Calu3 (cell line): ENCODE results near the gene VWA7. TPM values are rescaled to one million over a fixed set of nuclear protein-coding genes. Genes with fewer than 3 reads are reported as not detected.

ENCODE experiments used
- BruUV-seq: library from RNA; stranded (reverse); fragments of 400-500 nt; replicated peaks from 2 replicates; lab custom pipeline; 2021; lab: Mats Ljungman, UMichigan
- CTCF ChIA-PET: fragments of 300-600 bp; sonication (Branson Sonifier 250); formaldehyde crosslinking; loops from one replicate; lab custom pipeline; 2022; ENCODE audit warnings: antibody characterized with exemption; lab: Charles Lee
- DNase-seq: peaks from one replicate; pipeline ENCODE4 v3.0.0; 2022
- H3K27ac Mint-ChIP-seq: one replicate; pipeline ENCODE4 v1.8.0; 2022; ENCODE audit warnings: mixed read lengths; ENCODE audit not compliant: unreplicated experiment
- H3K27me3 Mint-ChIP-seq: one replicate; pipeline ENCODE4 v1.8.0; 2022; ENCODE audit warnings: mixed read lengths; ENCODE audit not compliant: unreplicated experiment
- H3K36me3 Mint-ChIP-seq: one replicate; pipeline ENCODE4 v1.8.0; 2022; ENCODE audit warnings: mild to moderate bottlenecking, moderate library complexity, mixed read lengths; ENCODE audit not compliant: insufficient read depth, unreplicated experiment
- H3K4me1 Mint-ChIP-seq: one replicate; pipeline ENCODE4 v1.8.0; 2022; ENCODE audit warnings: mild to moderate bottlenecking, low read depth, mixed read lengths; ENCODE audit not compliant: unreplicated experiment
- H3K4me3 Mint-ChIP-seq: one replicate; pipeline ENCODE4 v1.8.0; 2022; ENCODE audit warnings: mild to moderate bottlenecking, low read depth, moderate library complexity, mixed read lengths; ENCODE audit not compliant: unreplicated experiment
- H3K9me3 Mint-ChIP-seq: one replicate; pipeline ENCODE4 v1.8.0; 2022; ENCODE audit warnings: low read depth, mixed read lengths; ENCODE audit not compliant: unreplicated experiment
- intact Hi-C: fragments of 100-400 bp; cut with micrococcal nuclease; formaldehyde crosslinking; loops from one replicate; pipeline ENCODE4 v1.10.0; 2022; ENCODE audit not compliant: unreplicated experiment
- total RNA-seq: library from RNA; stranded (reverse); gene quantifications from 2 replicates; pipeline ENCODE4 v1.2.3, GENCODE V29; 2022
- TF ChIP-seq, protein P1 (sequence below): fragments of 200-600 bp; IDR thresholded peaks from one replicate; pipeline ENCODE4 v1.8.0; 2022; ENCODE audit warnings: antibody characterized with exemption; ENCODE audit not compliant: unreplicated experiment

Gene VWA7
- total RNA-seq, 1 experiment from 2014 or later: 22.1 TPM

DNA sequence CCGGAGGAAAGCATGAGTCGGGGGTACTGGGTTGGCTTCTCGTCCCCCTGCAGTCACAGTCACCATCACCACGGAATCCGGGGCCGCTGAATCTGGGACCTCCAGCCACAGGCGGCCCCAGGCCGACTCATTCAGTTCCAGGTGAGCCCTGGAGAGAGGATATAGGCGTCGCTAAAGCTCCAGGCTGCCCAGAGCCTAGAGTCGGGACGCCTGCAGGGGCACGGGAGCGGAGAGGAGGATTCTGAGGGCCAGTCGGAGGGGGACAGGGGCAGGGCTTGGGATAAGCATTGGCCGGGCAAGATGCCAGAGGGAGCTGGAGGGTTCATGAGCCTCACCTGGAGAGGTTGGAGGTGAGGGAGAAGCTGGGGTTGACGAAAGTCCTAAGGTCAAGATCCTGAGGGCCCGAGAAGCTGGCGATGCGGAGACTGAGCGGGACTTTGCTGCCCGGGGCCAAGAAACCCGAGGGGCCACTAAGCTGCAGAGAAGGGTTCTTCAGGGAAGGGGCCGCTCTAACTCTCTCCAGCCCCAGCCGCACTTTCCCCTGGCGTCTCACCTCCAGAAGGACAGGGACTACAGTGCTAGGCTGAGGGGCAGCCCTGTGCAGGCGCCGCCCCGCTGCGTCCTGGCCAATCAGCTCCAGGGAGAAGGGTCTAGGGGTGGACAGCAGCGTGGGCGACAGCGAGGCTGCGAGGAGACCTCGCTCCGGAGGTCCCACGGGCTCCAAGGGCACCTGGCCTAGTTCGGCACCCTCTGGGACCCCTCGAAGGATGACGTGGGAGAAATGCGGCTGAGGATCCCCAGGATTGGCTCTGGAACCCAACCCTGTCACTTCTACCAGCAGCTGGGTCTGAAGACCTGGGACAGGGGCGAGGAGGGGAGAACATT lies 11.0 kb downstream of the VWA7 start:
- H3K27me3 Mint-ChIP-seq: no peaks in the 10 kb centered on the region
- CTCF ChIA-PET: no interaction called here
- no TSS peak for BruUV-seq

DNA sequence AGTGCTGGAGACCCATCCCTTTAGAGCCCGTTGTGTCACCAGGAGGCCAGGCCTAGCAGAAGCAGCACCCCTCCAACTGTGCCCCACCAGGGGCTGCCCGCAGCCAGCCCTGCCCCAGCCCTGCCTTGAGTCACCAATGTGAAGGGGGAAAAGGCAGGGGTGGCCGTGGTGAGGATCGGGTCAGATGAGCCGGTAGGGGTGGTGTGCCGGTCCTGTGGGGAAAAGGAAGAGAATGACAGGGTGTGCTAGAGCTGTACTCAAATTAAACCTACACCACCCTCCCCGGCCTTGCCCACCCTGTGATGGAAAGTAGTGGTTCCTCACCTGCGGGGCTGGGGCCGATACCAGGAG lies 11.6 kb downstream of the VWA7 start:
- H3K9me3 Mint-ChIP-seq: no peaks in the 10 kb centered on the region
- H3K36me3 Mint-ChIP-seq: peaks cover 32% of the 10 kb centered on the region
- DNase-seq: no peak
- no peak overlapping the region for H3K27ac Mint-ChIP-seq
- peaks cover 21% of the 10 kb centered on the region for H3K4me1 Mint-ChIP-seq
- no peaks in the 10 kb centered on the region for H3K27me3 Mint-ChIP-seq
- intact Hi-C loops: no loop called here
- TF ChIP-seq, protein P1, sequence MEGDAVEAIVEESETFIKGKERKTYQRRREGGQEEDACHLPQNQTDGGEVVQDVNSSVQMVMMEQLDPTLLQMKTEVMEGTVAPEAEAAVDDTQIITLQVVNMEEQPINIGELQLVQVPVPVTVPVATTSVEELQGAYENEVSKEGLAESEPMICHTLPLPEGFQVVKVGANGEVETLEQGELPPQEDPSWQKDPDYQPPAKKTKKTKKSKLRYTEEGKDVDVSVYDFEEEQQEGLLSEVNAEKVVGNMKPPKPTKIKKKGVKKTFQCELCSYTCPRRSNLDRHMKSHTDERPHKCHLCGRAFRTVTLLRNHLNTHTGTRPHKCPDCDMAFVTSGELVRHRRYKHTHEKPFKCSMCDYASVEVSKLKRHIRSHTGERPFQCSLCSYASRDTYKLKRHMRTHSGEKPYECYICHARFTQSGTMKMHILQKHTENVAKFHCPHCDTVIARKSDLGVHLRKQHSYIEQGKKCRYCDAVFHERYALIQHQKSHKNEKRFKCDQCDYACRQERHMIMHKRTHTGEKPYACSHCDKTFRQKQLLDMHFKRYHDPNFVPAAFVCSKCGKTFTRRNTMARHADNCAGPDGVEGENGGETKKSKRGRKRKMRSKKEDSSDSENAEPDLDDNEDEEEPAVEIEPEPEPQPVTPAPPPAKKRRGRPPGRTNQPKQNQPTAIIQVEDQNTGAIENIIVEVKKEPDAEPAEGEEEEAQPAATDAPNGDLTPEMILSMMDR: no peak
- CTCF ChIA-PET: no interaction called here
- H3K4me3 Mint-ChIP-seq: no peak overlapping the region
- BruUV-seq: no TSS peak

More for the DNA sequence above, 11.0 kb downstream of the VWA7 start:
- TF ChIP-seq, protein P1: no peak
- no peak for DNase-seq
- Mint-ChIP-seq H3K27ac (no peak overlapping the region), H3K36me3 (peaks cover 29% of the 10 kb centered on the region), H3K4me1 (peaks cover 17% of the 10 kb centered on the region), H3K9me3 (no peaks in the 10 kb centered on the region), H3K4me3 (no peak overlapping the region)
- intact Hi-C loops: no loop called here

DNA sequence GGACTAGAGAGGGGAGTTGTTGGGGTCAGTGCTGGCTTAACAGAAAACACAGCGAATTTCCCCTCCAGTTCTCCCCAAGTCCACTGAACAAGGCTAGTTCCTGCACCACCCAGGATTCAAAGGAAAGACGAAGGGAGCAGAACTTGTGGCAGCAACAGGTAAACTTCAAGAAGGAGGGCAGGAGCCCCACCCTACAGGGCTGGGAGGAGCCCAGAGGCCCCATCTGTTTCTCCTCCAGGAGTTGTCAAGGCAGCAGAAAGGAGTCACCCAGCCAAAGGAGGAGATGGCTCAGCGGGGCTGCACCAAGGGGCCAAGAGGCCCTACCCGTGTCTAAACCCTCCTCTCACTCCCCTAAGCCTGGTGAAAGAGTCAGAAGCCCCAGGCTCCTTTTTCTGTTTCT lies 12.9 kb downstream of the VWA7 start:
- Mint-ChIP-seq H3K4me3 (no peak overlapping the region), H3K4me1 (peaks cover 18% of the 10 kb centered on the region), H3K9me3 (no peaks in the 10 kb centered on the region), H3K27me3 (no peaks in the 10 kb centered on the region), H3K36me3 (peaks cover 40% of the 10 kb centered on the region), H3K27ac (no peak overlapping the region)
- intact Hi-C loops: no loop called here
- TF ChIP-seq, protein P1: no peak
- CTCF ChIA-PET: no interaction called here
- DNase-seq: no peak
- BruUV-seq: TSS peak; percentile 31

DNA sequence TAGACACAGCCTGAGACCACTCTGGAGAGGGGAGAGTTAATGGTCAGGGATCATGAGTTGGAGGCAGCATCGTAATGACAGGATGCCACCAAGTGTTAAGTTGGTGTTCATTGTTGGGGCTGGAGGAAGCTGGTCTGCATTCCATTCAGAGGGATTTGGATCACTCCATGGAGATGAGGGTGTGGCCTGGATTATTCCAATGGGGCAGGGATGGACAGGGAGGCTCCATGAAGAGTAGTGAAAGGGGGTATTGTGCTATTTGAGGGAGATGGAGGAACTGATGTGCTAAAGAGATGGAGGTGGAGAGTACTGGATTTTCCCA lies 13.5 kb downstream of the VWA7 start:
- Mint-ChIP-seq H3K4me1 (peaks cover 17% of the 10 kb centered on the region), H3K4me3 (no peak overlapping the region), H3K36me3 (peaks cover 43% of the 10 kb centered on the region), H3K27me3 (no peaks in the 10 kb centered on the region), H3K9me3 (no peaks in the 10 kb centered on the region), H3K27ac (peak overlapping the region; percentile 6)
- CTCF ChIA-PET: no interaction called here
- intact Hi-C loops: no loop called here
- TF ChIP-seq, protein P1: no peak
- no peak for DNase-seq
- no TSS peak for BruUV-seq
